A549 (cell line): ENCODE data around the gene OPCML. TPM values are rescaled to one million over a fixed set of nuclear protein-coding genes. Genes with fewer than 3 reads are reported as not detected.

Experiments used
- ATAC-seq, 2 experiments: fragments of 200-7000 bp in 1 of 2; fragments of >200 bp in 1 of 2; cut with Nextera tagmentation in 1 of 2; cut with Tn5 transposase in 1 of 2; 3 replicates each; pipeline versions ENCODE4 v1.8.0 to v1.9.1; 2018 to 2020; ENCODE audit warnings: mild to moderate bottlenecking in 1 of 2, moderate library complexity in 1 of 2
- CTCF ChIA-PET: fragments of 300-600 bp; sonication (Branson Sonifier 250); formaldehyde crosslinking; extraction: SDS; loops from one replicate; lab custom pipeline; 2021; ENCODE audit warnings: antibody characterized with exemption, inconsistent platforms; lab: Yijun Ruan, JAX
- POLR2A ChIA-PET: fragments of 350-600 bp; formaldehyde crosslinking; extraction: SDS; loops from one replicate; lab custom pipeline; 2021; ENCODE audit warnings: antibody characterized with exemption, inconsistent platforms; lab: Yijun Ruan, JAX
- DNase-seq, 2 experiments: peaks; one replicate each; pipeline versions ENCODE4 v3.0.0 to v3.0.0-alpha.2; 2011 to 2016; ENCODE audit warnings: low read depth in 1 of 2, low spot score in 1 of 2
- FAIRE-seq: peaks from 2 replicates; lab custom pipeline; 2011; peaks lifted over from hg19 to GRCh38; lab: Jason Lieb, UNC
- H3K27ac ChIP-seq, 2 experiments: fragments of >200 bp; sonication (Bioruptor Twin); formaldehyde crosslinking; 3 replicates each; pipeline ENCODE4 v1.5.1; 2016 to 2017
- H3K4me1 ChIP-seq: fragments of >200 bp; sonication (Bioruptor Twin); formaldehyde crosslinking; 3 replicates; pipeline ENCODE4 v1.6.1; 2016
- H3K4me2 ChIP-seq: fragments of >200 bp; sonication (Bioruptor Twin); formaldehyde crosslinking; 3 replicates; pipeline ENCODE4 v1.6.1; 2016
- H3K4me3 ChIP-seq: fragments of >200 bp; sonication (Bioruptor Twin); formaldehyde crosslinking; 3 replicates; pipeline ENCODE4 v1.5.1; 2016
- H3K9me3 ChIP-seq: fragments of >200 bp; sonication (Bioruptor Twin); formaldehyde crosslinking; 3 replicates; pipeline ENCODE4 v1.6.1; 2016
- CBX2 ChIP-seq: fragments of 200-600 bp; sonication (generic); IDR thresholded peaks from 2 replicates; pipeline ENCODE4 v1.6.1; 2016; ENCODE audit warnings: low read depth, mild to moderate bottlenecking, borderline replicate concordance
- CBX8 ChIP-seq: fragments of 200-600 bp; sonication (generic); IDR thresholded peaks from 2 replicates; pipeline ENCODE4 v1.6.1; 2016
- CHD2 ChIP-seq: fragments of 150-350 bp; IDR thresholded peaks from 2 replicates; pipeline ENCODE4 v1.6.1; 2014; ENCODE audit warnings: low read length; ENCODE audit not compliant: partially characterized antibody
- CHD4 ChIP-seq: fragments of 200-600 bp; sonication (generic); IDR thresholded peaks from 2 replicates; pipeline ENCODE4 v1.6.1; 2016; ENCODE audit warnings: antibody characterized with exemption, mild to moderate bottlenecking, borderline replicate concordance
- EHF ChIP-seq: fragments of 250-450 bp; sonication (Bioruptor Pico); IDR thresholded peaks from 2 replicates; pipeline ENCODE4 v1.5.0; 2020; ENCODE audit warnings: mild to moderate bottlenecking
- EHMT2 ChIP-seq: fragments of 200-600 bp; sonication (generic); IDR thresholded peaks from 2 replicates; pipeline ENCODE4 v1.6.1; 2016; ENCODE audit warnings: antibody characterized with exemption, low read depth, mild to moderate bottlenecking, moderate library complexity
- FOSB ChIP-seq: fragments of 250-450 bp; sonication (Bioruptor Pico); IDR thresholded peaks from 2 replicates; pipeline ENCODE4 v1.5.0; 2020; ENCODE audit warnings: mild to moderate bottlenecking, moderate library complexity
- FOXS1 ChIP-seq: fragments of 250-450 bp; sonication (Bioruptor Pico); IDR thresholded peaks from 2 replicates; pipeline ENCODE4 v1.5.0; 2020; ENCODE audit warnings: mild to moderate bottlenecking, moderate library complexity
- GATA3 ChIP-seq: IDR thresholded peaks from 2 replicates; pipeline ENCODE4 v1.6.1; 2012; ENCODE audit warnings: borderline replicate concordance
- HDAC2 ChIP-seq: fragments of 200-600 bp; sonication (generic); IDR thresholded peaks from 2 replicates; pipeline ENCODE4 v1.6.1; 2016
- HEYL ChIP-seq: fragments of 250-450 bp; sonication (Bioruptor Pico); IDR thresholded peaks from 2 replicates; pipeline ENCODE4 v1.8.0; 2021; ENCODE audit warnings: mild to moderate bottlenecking, moderate library complexity
- HOXA7 ChIP-seq: fragments of 250-450 bp; sonication (Bioruptor Pico); IDR thresholded peaks from 2 replicates; pipeline ENCODE4 v1.5.0; 2020; ENCODE audit warnings: mild to moderate bottlenecking, moderate library complexity
- HOXB13 ChIP-seq: fragments of 250-450 bp; sonication (Bioruptor Pico); IDR thresholded peaks from 2 replicates; pipeline ENCODE4 v1.5.0; 2020; ENCODE audit warnings: low read depth, mild to moderate bottlenecking, moderate library complexity
- HOXB5 ChIP-seq: fragments of 250-450 bp; sonication (Bioruptor Pico); IDR thresholded peaks from 2 replicates; pipeline ENCODE4 v1.5.0; 2020; ENCODE audit warnings: mild to moderate bottlenecking, moderate library complexity
- JUN ChIP-seq, 2 experiments: fragments of >200 bp; sonication (Bioruptor Twin); formaldehyde crosslinking; IDR thresholded peaks; 2 replicates in 1 of 2; 3 replicates in 1 of 2; pipeline ENCODE4 v1.6.1; 2016 to 2017
- MAFK ChIP-seq: fragments of 450-650 bp; IDR thresholded peaks from 2 replicates; pipeline ENCODE4 v1.6.1; 2014; ENCODE audit not compliant: partially characterized antibody
- MAZ ChIP-seq: fragments of 150-350 bp; IDR thresholded peaks from 2 replicates; pipeline ENCODE4 v1.6.1; 2014; ENCODE audit warnings: antibody characterized with exemption, low read depth, low read length, borderline replicate concordance
- NFE2L2 ChIP-seq: fragments of 150-350 bp; conservative IDR thresholded peaks from 2 replicates; pipeline ENCODE4 v1.6.1; 2014; ENCODE audit warnings: low read length
- NPAS2 ChIP-seq: fragments of 250-450 bp; sonication (Bioruptor Pico); IDR thresholded peaks from 2 replicates; pipeline ENCODE4 v1.8.0; 2022; ENCODE audit warnings: mild to moderate bottlenecking, moderate library complexity, borderline replicate concordance
- NR3C1 ChIP-seq: fragments of >200 bp; sonication (Bioruptor Twin); formaldehyde crosslinking; IDR thresholded peaks from 3 replicates; pipeline ENCODE4 v1.6.1; 2017
- PHF8 ChIP-seq: fragments of 200-600 bp; sonication (generic); IDR thresholded peaks from 2 replicates; pipeline ENCODE4 v1.6.1; 2016; ENCODE audit warnings: low read depth, mild to moderate bottlenecking, antibody characterized with exemption, moderate library complexity, borderline replicate concordance
- POLR2A ChIP-seq: IDR thresholded peaks from 2 replicates; pipeline ENCODE4 v1.6.1; 2012; ENCODE audit warnings: mild to moderate bottlenecking, low read length
- RFX5 ChIP-seq: fragments of 450-650 bp; IDR thresholded peaks from 2 replicates; pipeline ENCODE4 v1.7.1; 2014; ENCODE audit warnings: antibody characterized with exemption, mild to moderate bottlenecking, moderate library complexity
- RNF2 ChIP-seq: fragments of 200-600 bp; sonication (generic); IDR thresholded peaks from 2 replicates; pipeline ENCODE4 v1.6.1; 2016; ENCODE audit warnings: low read depth, mild to moderate bottlenecking, antibody characterized with exemption, moderate library complexity, borderline replicate concordance
- ZSCAN20 ChIP-seq: fragments of 250-450 bp; sonication (Bioruptor Pico); IDR thresholded peaks from 2 replicates; pipeline ENCODE4 v1.8.0; 2022; ENCODE audit warnings: mild to moderate bottlenecking, moderate library complexity
- WGBS: methylation state at CpG from one replicate; pipeline ENCODE4 v1.1.6; 2017; ENCODE audit errors: missing lambda C conversion rate; 5-methylcytosine and 5-hydroxymethylcytosine counted together
- polyA plus RNA-seq, 4 experiments: library from polyadenylated mRNA; depleted of rRNA in 3 of 4; stranded (reverse); fragments of >200 nt; fragmentation: RNase III in 1 of 4; extraction: RNeasy Plus Mini Kit Qiagen cat#74134 plus additional on column Dnase treatment in 1 of 4; gene quantifications; 2 replicates in 3 of 4; 3 replicates in 1 of 4; pipeline ENCODE4 v1.2.3, GENCODE V29; 2011 to 2017
- TF ChIP-seq, protein P1 (sequence below): fragments of 450-650 bp; IDR thresholded peaks from 2 replicates; pipeline ENCODE4 v1.6.1; 2014; ENCODE audit warnings: antibody characterized with exemption
- TF ChIP-seq, protein P2 (sequence below): IDR thresholded peaks from 2 replicates; pipeline ENCODE4 v1.6.1; 2012
- TF ChIP-seq, protein P3 (sequence below): fragments of >200 bp; sonication (Bioruptor Twin); formaldehyde crosslinking; IDR thresholded peaks from 3 replicates; pipeline ENCODE4 v1.5.1; 2016
- TF ChIP-seq, protein P4 (sequence below): IDR thresholded peaks from 2 replicates; pipeline ENCODE4 v1.6.1; 2012
- TF ChIP-seq, protein P5 (sequence below): fragments of >200 bp; sonication (Bioruptor Twin); formaldehyde crosslinking; IDR thresholded peaks from 3 replicates; pipeline ENCODE4 v1.6.1; 2016

OPCML gene
- polyA plus RNA-seq, 2 of the 4 experiments (the other 2 are of a cell fraction): not detected

DNA sequence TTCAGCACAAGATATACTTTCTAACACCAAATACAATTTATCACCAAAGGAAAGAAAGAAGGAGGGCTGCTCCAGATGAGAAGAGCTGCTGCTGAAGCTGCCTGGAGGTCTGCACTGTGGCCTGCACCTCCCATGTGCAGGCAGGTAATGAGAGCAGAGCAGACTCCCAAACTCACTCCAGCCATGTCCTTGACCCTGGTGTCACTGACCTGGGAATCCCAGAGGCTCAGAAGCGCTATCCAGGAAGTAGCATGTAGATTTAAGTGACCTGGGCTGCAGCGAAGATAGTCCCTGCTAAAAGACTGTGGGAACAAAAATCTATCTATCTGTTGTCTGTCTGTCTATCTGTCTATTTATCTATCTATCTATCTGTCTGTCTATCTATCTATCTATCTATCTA, 816.3 kb downstream of the OPCML start:
- ATAC-seq (no peak), FAIRE-seq (no peak)
- Histone ChIP-seq H3K4me1 (no peaks in the 10 kb centered on the region), H3K9me3 (no peaks in the 10 kb centered on the region), H3K4me3 (no peak overlapping the region)
- CTCF ChIA-PET: no interaction called here
- TF ChIP-seq CBX2 (no peak), NFE2L2 (no peak), CHD2 (no peak)
- TF ChIP-seq, all 56 proteins: peak for 0
- POLR2A ChIA-PET: no interaction called here
- DNase-seq: no peak
- 10% methylated on average over 2 of the region's 2 CpGs for WGBS
- Histone ChIP-seq H3K27ac (no peak overlapping the region), H3K4me2 (no peak overlapping the region)

DNA sequence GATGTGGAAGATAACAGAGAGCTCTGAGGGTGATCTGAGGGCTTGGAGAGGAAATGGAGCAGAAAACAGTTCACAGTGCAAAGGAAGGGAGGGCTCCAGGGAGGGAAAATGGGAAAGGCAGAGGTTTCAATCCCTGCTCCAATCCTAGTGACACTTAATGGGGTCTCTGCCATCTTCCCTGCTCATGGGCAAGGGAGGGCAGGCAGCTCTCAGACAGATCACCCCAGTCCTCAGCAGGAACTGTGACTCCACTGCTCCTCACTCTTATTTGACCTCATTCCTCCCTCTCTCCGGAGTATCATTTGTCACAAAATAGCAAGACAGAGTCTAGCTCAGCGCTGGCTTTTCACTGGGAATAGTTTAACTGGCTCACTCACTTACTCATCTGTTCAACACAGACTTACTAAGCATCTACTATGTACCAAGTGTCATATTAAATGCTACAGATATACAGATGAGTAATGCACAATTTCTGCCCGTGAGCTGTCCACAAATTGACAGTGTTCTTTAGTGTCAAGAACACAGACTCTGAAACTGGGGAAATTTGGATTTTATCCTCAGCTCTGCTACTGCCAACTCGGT, 817.4 kb downstream of the OPCML start:
- Histone ChIP-seq H3K4me3 (no peak overlapping the region), H3K4me2 (no peak overlapping the region), H3K27ac (no peak overlapping the region), H3K4me1 (no peaks in the 10 kb centered on the region), H3K9me3 (no peaks in the 10 kb centered on the region)
- no peak for ATAC-seq
- 0% methylated on average over 4 of the region's 4 CpGs for WGBS
- TF ChIP-seq CBX8 (no peak), HOXB13 (CRISPR knock-in tag) (no peak), HDAC2 (no peak), NFE2L2 (no peak), FOXS1 (CRISPR knock-in tag) (no peak), FOSB (CRISPR knock-in tag) (no peak), RNF2 (no peak), MAFK (no peak), HOXA7 (CRISPR knock-in tag) (no peak), CBX2 (no peak), ZSCAN20 (CRISPR knock-in tag) (no peak), EHF (CRISPR knock-in tag) (no peak), PHF8 (no peak), CHD4 (no peak), RFX5 (no peak), JUN (IDR thresholded peaks at IDR 0.05) (no peak)
- TF ChIP-seq, protein P1, sequence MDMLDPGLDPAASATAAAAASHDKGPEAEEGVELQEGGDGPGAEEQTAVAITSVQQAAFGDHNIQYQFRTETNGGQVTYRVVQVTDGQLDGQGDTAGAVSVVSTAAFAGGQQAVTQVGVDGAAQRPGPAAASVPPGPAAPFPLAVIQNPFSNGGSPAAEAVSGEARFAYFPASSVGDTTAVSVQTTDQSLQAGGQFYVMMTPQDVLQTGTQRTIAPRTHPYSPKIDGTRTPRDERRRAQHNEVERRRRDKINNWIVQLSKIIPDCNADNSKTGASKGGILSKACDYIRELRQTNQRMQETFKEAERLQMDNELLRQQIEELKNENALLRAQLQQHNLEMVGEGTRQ: no peak
- TF ChIP-seq, protein P2, sequence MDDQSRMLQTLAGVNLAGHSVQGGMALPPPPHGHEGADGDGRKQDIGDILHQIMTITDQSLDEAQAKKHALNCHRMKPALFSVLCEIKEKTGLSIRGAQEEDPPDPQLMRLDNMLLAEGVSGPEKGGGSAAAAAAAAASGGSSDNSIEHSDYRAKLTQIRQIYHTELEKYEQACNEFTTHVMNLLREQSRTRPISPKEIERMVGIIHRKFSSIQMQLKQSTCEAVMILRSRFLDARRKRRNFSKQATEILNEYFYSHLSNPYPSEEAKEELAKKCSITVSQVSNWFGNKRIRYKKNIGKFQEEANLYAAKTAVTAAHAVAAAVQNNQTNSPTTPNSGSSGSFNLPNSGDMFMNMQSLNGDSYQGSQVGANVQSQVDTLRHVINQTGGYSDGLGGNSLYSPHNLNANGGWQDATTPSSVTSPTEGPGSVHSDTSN: no peak
- TF ChIP-seq, protein P3, sequence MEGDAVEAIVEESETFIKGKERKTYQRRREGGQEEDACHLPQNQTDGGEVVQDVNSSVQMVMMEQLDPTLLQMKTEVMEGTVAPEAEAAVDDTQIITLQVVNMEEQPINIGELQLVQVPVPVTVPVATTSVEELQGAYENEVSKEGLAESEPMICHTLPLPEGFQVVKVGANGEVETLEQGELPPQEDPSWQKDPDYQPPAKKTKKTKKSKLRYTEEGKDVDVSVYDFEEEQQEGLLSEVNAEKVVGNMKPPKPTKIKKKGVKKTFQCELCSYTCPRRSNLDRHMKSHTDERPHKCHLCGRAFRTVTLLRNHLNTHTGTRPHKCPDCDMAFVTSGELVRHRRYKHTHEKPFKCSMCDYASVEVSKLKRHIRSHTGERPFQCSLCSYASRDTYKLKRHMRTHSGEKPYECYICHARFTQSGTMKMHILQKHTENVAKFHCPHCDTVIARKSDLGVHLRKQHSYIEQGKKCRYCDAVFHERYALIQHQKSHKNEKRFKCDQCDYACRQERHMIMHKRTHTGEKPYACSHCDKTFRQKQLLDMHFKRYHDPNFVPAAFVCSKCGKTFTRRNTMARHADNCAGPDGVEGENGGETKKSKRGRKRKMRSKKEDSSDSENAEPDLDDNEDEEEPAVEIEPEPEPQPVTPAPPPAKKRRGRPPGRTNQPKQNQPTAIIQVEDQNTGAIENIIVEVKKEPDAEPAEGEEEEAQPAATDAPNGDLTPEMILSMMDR: no peak
- TF ChIP-seq, protein P4, sequence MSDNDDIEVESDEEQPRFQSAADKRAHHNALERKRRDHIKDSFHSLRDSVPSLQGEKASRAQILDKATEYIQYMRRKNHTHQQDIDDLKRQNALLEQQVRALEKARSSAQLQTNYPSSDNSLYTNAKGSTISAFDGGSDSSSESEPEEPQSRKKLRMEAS: no peak
- no peak for FAIRE-seq
- CTCF ChIA-PET: no interaction called here
- POLR2A ChIA-PET: no interaction called here
- no peak for DNase-seq

DNA sequence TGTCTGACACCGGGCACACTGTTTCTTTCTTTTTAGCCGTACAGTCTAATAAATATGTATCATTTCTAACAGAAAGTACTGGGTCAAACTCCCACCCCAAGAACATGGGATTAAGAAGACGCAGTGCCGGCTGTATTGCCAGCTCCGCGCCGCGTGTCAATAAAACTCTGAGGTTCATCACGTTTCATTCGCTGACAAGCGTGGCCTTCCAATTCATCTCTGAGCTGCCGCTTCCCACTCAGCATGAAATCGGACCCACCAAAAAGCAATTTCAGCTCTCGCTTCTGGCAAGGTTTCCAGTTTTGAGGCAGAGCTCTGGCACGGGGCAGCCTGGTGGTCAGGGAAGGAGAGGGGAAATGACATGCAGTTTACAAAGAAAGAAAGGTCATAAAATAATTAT, 819.8 kb downstream of the OPCML start:
- ChIA-PET CTCF (no interaction called here), POLR2A (no interaction called here)
- Histone ChIP-seq H3K4me2 (no peak overlapping the region), H3K4me1 (no peaks in the 10 kb centered on the region), H3K27ac (no peak overlapping the region), H3K4me3 (no peak overlapping the region), H3K9me3 (no peaks in the 10 kb centered on the region)
- WGBS: 67% methylated on average over 15 of the region's 15 CpGs
- FAIRE-seq (no peak), DNase-seq (no peak), ATAC-seq (no peak)
- TF ChIP-seq EHMT2 (no peak), NR3C1 (no peak), NPAS2 (CRISPR knock-in tag) (no peak), MAZ (no peak), HEYL (CRISPR knock-in tag) (no peak), GATA3 (no peak), HOXB13 (CRISPR knock-in tag) (no peak), HOXB5 (CRISPR knock-in tag) (no peak), POLR2A (no peak)
- TF ChIP-seq, protein P3: no peak
- TF ChIP-seq, protein P5, sequence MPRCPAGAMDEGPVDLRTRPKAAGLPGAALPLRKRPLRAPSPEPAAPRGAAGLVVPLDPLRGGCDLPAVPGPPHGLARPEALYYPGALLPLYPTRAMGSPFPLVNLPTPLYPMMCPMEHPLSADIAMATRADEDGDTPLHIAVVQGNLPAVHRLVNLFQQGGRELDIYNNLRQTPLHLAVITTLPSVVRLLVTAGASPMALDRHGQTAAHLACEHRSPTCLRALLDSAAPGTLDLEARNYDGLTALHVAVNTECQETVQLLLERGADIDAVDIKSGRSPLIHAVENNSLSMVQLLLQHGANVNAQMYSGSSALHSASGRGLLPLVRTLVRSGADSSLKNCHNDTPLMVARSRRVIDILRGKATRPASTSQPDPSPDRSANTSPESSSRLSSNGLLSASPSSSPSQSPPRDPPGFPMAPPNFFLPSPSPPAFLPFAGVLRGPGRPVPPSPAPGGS: no peak
